Stimulated activated CD4-positive, alpha-beta T cell treated with anti-CD3 and anti-CD28 coated beads, TNF-alpha, amount 100 ng/mL, for 4 hours (primary cell): ENCODE measurements around the gene H6PD.

Experiments
- DNase-seq, 3 experiments: peaks; one replicate each; pipeline ENCODE4 v3.0.0-alpha.2; 2020; ENCODE audit warnings: low read depth in 3 of 3

H6PD gene

GRCh38 chr1:9316512-9316911 is 81.9 kb downstream of the H6PD start:
- no peak for DNase-seq

- no peak for DNase-seq
These were observed 82.5 kb downstream of the H6PD start for GRCh38 chr1:9317072-9317471.

GRCh38 chr1:9317591-9318417 is 83.2 kb downstream of the H6PD start:
- no peak for DNase-seq

GRCh38 chr1:9319208-9319788 is 84.7 kb downstream of the H6PD start:
- DNase-seq, result no peak

- no peak for DNase-seq
These were observed 85.4 kb downstream of the H6PD start for GRCh38 chr1:9319789-9320519.
